GM21717 (cell line): ENCODE measurements around the gene RHOBTB1.
"Not testable (repeated sequence)": the region's sequence is repeated elsewhere in the genome, so short reads cannot be mapped to it uniquely, and the experiment has no call there.

Experiments used
- ATAC-seq: cut with Tn5 transposase; IDR thresholded peaks from one replicate; pipeline ENCODE4 v1.9.1; 2021; ENCODE audit warnings: mild to moderate bottlenecking, moderate library complexity; ENCODE audit not compliant: unreplicated experiment

RHOBTB1 gene

DNA sequence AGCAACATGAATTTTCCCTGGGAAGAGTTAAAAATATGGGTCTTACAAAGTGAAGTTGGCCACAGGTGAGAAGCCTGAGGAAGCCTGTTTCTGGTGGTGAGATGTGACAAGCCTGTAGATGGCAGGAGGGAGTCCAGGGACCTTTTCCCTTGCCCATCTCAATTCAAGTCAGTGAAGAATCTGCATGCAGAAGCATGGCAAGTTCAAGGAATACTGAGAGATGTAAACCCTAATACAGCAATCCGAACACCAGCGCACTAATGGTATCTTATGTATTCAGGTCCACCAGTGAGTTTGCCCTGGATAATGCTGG is 73.6 kb downstream of the RHOBTB1 start:
- ATAC-seq = no peak

DNA sequence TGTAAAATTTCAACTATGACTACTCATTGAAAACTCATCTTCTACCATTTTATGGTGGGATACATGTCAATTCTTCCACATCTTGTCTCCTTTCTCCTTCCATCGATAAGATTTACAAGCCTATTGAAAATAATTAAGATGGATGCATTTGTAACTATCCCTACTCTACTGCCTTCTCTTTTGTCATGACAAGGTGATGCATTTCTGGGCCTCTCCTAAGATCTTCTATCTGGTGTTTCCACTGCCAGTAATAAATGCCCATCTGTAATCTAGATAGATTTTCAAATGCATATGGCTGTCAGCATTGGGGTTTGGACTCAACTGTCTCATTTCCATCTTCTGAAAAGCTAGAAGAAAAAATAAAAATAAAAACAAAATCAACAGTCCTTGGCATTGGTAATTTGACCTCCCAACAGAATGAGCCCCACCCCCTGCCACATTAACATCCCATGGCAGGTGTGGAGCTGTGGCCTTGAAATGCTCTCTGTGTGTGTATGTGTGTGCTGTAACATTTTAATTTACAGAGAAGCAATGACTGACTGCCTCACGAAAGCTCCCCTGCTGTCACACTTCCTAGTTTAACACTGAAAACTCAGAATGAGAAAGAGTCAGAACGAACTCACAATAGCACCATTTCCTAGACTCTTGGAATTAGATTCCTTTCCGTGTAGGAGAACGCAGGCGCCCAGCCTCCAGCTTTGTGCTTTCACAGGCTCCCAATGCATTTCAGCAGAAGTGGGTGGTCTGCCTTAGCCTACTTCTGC is 74.2 kb downstream of the RHOBTB1 start:
- no peak for ATAC-seq

DNA sequence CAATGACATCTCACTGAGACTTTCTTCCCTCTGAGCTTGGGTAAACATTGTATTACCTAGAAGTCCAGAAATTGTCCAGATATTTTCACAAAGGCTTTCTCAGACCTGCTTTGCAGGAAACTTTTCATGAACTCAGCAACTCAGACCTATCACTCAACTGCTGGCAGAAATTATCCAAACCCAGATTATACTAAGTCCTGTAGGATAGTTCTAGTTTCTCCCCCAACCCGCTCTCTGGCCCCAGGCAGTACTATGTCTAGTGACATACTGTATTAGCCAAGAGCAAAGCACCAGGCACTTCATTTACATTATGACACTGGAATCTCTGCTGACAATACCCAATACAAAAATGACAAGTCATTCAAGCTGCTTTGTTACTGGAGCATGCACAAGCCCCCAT is 75.0 kb downstream of the RHOBTB1 start:
- no peak for ATAC-seq

DNA sequence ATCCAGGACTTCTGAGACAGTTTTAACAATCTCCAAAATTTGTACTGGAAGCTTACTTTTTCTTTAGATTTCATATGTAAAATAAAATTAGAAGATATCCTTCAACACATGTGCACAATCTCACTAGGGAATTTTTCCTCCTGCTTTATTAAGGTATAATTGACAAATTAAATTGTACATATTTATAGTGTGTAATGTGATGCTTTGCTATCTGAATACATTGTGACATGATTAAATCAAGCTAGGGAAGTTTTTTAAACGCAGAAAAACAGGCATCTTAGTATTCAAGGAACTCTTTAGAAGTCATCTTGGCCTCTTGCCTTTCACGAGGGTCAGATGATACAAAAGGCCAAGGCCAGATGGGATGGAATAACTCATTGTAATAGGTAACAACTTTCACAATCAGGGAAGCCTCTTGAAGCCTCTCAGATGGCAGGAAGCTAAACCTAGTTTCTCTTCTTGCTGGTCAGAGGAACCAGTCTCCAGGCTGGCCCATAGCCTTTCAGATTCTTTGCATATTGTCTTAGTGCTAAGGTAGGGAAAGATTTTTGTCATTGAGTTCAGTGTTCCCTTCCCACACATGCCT is 78.7 kb downstream of the RHOBTB1 start:
- ATAC-seq = no peak

DNA sequence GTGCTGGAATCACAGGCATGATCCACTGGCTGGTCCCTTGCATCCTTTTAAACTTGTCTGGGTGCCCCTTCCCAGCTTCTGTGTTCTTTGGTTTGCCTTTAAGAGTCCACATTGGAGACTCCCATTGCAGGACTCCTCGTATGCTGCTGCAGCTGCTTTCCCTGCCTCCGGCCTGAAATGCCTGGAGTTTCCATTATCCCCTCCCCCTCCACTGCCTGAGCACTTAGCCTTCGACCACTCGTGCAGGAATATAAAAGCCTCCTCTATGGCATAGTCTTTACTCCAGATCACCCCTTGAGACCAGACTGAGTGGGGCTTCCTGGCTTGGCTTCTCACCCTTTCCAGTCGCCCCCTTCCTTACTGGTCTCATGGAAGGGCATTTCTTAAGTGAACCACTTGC is 80.2 kb downstream of the RHOBTB1 start:
- ATAC-seq = no peak

DNA sequence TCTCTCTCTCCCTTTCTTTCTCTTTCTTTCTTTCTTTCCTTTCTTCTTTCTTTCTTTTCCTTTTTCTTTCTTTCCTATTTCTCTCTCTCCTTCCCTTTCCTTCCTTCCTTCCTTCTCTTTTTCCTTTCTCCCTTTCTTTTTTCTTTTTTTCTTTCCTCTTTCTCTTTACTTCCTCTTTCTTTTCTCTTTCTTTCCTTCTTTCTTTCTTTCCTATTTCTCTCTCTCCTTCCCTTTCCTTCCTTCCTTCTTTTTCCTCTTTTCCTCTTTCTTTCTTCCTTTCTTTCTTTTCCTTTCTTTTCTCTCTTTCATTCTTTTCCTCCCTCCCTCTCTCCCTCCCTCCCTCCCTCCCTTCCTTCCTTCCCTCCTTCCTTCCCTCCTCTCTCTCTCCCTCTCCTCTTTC is 81.5 kb downstream of the RHOBTB1 start:
- no peak for ATAC-seq

DNA sequence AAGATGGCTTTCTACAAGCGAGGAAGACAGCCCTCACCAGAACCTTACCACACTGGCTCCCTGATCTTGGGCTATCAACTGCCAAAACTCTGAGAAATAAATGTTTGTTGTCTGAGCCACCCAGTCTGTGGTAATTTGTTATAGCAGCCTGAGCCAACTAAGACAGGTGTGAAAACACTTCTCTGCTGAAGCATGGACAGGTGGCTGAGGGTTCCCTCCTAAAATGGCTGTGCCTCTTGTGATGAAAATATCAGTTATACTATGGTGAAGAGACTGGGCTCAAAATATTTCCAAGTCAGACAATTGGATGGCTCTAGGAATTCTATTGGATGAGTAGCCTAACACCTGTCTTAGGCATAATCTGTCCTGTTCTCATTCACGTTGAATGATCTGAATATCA is 87.6 kb downstream of the RHOBTB1 start:
- no peak for ATAC-seq

DNA sequence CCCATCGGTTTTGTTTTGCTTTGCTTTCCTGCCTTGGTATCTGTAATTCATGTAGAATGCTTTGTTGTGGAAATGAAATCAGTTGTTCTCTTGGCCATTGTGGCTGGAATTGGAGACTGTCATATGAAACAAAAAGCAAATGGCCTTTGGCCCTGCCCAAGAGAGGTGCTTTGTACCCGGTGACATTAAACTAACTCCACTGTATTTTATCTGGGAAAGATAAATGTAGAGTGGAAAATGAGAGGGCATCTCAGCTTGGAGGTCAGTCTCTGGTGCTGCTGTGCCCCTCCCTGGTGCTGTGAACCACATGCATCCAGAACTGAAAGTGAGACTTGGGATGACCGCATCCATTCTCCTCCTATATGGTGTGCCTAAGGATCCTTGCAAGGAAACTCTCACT is 90.3 kb downstream of the RHOBTB1 start:
- no peak for ATAC-seq

DNA sequence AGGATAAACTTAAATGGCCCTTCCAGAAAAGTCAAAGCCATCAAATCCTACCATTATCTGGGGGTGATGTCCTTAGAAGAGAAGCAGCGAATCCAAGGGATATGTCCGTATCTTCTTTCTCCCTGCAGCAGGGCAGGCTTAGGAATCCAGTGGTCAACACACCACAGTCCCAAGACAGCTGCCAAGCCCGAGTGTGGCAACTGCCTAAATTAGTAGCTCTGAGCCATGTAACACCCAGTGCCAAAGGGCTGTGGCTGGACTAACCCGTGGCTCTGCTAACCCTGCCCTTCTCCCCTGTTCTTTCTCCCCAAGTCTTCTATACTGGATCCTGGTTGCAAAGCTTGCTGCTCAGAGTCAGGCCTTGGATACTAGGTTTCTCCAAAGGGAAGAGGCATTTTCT is 90.9 kb downstream of the RHOBTB1 start:
- ATAC-seq = no peak

DNA sequence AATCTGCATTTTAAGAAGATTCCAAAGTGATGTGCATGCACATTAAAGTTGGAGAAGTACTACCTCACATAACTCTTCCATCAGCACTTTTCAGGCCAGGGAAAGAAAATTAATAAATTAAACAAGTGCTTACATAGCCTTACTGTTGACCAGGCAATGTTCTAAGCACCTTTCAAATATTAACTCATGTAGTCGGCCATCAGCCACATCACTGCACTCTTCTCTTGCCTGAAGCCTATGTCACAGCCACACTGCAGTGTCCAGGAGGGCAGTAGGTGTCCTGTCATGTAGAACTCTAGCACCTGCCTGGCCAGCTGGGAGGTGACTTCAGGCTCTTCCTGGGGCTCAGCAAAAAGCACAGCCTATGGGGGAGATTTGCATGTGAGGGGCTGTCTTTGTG is 94.2 kb downstream of the RHOBTB1 start:
- ATAC-seq = no peak

DNA sequence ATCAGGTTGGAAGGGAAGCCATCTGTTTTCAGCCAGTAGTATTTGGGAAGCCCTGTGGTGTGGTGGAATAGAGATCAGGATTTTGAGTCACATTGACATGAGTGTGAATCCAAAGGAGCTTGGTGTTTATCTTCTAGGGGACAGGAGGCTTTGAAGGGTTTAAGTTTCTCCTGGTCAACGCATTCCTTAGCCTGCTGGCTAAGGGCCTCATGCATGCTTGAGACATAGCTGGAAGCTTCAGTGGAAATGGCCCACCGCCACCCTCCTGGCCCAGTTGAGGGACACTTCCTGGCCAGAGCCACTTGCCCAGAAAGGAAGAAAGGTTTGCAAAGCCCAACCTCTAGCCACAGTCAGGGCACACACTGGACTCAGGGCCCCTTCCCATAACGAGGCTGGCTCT is 94.8 kb downstream of the RHOBTB1 start:
- no peak for ATAC-seq

DNA sequence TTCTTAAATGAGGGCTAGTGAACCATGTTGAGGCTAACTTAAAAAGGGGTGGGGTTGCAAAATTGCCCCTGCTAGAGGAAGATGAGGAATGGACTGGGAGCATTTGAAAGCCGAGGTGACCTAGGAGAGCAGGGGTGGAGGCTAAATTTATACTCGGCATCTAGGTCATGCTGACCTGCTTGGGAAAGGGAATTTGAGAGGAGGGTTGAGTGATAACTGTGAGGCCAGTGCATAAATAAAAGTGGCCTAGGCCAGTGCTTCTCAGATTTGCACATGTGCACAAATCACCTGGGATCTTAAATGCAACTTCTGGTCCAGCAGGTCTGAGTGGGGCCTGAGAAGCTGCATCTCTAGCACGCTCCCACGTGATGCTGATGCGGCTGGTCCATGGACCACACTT is 95.3 kb downstream of the RHOBTB1 start:
- ATAC-seq = no peak

DNA sequence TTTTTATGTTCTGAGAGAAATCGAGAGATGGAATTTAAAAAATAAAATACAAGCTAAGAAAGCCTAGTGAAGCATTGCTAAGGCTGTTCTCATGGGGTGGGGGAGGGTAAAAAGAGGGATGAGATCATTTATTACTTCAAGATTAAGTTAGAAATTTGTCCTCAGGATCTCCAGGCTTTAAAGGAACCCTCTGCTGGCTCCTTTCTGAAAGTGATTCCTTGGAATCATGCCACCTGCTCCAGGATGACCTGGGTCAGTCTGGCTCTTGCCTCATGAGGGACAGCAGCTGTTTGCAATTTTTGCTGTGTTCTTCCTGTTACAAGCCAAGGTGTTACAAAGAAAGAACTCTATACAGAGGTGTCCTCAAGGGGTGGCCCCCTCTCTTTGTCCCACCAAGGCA is 95.9 kb downstream of the RHOBTB1 start:
- no peak for ATAC-seq

DNA sequence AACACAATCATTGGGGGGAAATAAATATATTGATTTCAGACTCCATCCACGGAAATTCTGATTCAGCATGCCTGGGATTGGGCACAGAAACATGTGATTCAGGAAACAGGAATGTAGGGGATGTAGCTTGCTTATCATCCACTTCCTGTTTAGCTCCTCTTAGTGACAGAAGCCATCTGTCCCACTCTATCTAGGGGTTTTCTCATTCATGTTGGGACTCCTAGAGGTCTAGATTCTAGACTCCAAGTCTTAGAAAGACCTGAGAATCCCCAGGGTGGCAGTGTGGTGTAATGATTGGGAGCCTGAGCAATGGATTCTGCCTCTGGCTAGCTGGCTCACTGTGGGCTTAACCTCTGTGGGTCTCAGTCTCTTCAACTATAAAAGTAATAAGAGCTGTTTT is 97.8 kb downstream of the RHOBTB1 start:
- no peak for ATAC-seq

DNA sequence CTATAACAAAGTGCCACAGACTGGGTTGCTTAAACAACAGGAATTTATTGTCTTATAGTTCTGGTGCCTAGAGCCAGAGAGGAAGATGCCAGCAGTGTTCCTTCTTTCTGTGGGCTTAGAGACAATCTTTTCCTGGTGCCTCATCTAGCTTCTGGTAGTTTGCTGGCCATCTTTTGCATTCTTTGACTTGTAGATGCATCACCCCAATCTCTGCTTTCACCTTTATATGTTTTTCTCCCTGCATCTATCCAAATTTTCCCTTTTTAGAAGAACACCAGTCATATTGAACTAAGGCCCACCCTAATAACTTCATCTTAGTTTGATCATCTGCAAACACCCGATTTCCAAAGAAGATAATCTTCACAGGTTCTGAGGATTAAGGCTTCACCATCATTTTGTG is 98.9 kb downstream of the RHOBTB1 start:
- ATAC-seq = no peak

DNA sequence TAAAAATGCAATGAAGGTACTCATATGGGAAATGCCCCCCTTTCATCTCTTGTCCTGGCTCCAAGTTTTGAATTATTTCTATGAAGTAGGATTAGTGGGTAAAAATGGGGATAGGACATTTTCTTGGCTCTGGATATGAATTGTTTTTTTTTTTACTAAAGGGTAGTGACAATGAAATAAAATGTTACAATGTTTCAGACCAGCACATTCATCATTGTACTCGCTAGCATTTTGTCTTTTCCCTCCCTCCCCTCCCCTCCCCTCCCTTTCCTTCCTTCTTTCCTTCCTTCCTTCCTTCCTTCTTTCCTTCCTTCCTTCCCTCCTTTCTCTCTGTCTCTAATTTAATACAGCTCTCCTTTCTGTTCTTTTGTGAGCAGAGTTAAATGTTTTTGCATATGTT is 101.3 kb downstream of the RHOBTB1 start:
- no peak for ATAC-seq

DNA sequence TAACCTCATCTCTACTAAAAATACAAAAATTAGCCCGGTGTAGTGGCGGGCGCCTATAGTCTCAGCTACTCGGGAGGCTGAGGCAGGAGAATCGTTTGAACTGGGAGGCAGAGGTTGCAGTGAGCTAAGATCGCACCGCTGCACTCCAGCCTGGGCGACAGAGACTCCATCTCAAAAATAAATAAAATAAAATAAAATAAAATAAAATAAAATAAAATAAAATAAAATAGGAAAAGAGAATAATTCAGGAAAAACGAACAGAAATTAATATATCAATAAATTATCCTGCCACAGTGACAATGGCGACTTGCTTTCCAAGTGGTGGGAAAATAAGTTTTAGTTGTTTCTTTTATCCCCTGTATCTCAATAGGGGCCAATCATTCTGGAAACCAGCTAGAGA is 102.8 kb downstream of the RHOBTB1 start:
- not testable (repeated sequence) for ATAC-seq

DNA sequence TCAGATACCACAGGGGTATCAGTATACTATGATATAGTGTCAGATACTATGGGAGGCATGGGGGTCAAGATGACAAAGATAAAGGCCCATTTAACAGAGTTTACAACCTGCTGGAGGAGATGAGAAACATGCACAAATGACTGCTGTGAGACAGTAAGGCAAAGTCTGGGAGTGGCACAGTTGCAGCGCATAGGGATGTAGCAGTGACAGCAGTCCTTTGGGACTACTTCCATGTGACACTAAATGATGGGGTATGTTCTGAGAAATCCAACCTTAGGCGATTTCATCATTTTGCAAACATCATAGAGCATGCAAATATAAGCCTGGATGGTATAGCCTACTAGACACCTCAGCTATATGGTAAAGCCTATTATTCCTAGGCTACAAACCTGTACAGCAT is 108.9 kb downstream of the RHOBTB1 start:
- ATAC-seq = no peak

DNA sequence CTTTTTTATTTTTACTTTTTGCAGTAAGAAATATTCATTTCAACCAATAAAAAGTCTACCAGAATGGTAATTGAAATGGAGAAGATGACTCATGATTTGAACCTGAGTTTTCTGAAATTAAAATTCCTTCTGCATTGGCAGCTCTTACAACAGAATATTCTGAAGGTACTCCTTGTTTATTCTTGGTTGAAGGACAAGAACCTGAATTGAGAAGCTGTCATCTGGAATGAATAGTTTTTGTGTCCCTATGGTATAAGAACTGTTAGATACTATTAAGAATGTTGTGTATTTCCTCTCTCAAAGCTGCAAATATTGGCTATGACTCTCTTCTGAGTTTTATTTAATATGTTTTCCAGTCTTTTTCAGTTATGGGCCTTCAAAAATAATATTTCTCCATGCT is 109.6 kb downstream of the RHOBTB1 start:
- no peak for ATAC-seq

DNA sequence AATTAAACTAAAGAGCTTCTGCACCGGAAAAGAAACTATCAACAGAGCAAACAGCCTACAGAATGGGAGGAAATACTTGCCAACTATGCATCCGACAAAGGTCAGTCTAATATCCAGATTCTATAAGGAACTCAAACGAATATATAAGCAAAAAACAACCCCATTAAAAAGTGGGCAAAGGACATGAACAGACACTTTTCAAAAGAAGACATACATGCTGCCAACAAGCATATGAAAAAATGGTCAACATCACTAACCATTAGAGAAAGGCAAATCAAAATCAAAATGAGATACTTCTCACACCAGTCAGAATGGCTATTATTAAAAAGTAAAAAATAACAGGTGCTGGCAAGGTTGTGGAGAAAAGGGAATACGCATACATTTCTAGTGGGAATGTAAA is 111.8 kb downstream of the RHOBTB1 start:
- ATAC-seq = not testable (repeated sequence)

DNA sequence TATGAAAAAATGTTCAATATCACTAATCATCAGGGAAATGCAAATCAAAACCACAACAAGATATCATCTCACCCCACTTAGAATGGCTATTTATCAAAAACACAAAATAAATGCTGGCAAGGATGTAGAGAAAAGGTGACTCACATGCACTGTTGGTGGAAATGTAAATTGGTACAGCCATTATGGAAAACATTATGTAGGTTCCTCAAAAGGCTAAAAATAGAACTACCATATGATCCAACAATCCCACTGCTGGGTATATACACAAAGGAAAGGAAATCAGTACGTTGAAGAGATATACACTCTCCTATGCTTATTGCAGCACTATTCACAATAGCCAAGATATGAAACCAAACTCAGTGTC is 115.5 kb downstream of the RHOBTB1 start:
- ATAC-seq = no peak

DNA sequence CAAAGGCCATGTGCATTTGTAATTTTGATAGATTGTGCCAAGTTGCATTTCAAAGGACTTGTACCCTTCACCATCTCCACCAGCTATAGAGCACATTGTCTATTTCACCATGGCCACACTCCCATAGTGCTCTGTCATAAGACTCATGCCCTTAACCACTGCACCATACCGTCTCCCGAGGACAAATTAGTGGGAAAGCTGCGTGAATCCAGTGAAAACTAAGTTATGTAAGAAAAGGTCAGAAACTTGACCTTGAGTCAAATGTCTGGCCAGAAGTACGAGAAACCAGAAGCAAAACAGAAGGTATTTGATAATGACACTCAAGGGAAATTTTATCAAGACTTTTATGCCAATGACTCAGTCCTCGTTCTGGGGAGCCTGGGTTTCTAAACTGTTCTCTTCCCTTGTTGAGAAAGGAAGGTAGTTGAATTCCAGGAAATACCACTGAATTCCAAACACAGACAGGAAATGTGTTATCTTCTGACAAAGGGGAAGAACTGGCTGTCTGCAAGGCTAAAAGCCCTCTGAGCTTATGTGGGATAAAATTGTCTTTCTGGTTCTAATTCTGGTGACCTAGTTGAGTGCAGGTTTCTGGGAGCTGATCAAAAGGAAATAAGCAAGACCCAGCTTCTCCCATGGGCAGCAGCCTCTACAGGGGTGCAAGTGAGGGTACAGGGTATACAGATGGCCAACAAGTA is 116.0 kb downstream of the RHOBTB1 start:
- no peak for ATAC-seq

DNA sequence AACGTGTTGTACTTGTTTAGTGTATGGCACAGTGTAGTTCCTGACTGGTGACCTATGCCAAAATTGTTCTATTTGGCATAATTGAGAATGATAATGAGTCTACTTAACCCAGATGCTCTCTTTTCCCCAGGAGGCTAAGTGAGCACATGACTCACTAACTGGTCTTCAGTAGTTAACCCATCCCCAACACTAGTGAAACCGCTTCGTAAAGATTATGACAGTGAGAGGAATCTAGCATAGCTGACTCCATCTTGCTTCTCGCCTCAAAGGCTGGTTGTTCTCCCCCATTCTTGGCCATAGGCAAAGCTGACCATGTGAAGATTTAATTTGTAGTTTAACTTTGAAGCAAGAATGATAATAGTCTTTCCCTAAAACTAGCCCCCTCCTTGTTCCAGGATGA is 118.5 kb downstream of the RHOBTB1 start:
- ATAC-seq = no peak
